IPS DF 6.9 (cell line): ENCODE measurements around the gene INPP5D.

Source experiments
- DNase-seq: peaks from one replicate; pipeline ENCODE4 v3.0.0-alpha.2; 2013; ENCODE audit warnings: low read depth, low spot score
- H3K27ac ChIP-seq: one replicate; pipeline ENCODE4 v1.5.1; 2013; ENCODE audit warnings: low read length, control low read depth
- H3K27me3 ChIP-seq: 2 replicates; pipeline ENCODE4 v1.6.1; 2013; ENCODE audit warnings: mild to moderate bottlenecking, low read length; ENCODE audit not compliant: control insufficient read depth, insufficient read depth
- H3K36me3 ChIP-seq: 2 replicates; pipeline ENCODE4 v1.6.1; 2013; ENCODE audit warnings: low read length; ENCODE audit not compliant: control insufficient read depth, insufficient read depth
- H3K4me1 ChIP-seq: 2 replicates; pipeline ENCODE4 v1.6.1; 2013; ENCODE audit warnings: low read length; ENCODE audit not compliant: control insufficient read depth, insufficient read depth
- H3K4me3 ChIP-seq: 2 replicates; pipeline ENCODE4 v1.5.1; 2013; ENCODE audit warnings: mild to moderate bottlenecking, low read length
- H3K9me3 ChIP-seq: 2 replicates; pipeline ENCODE4 v1.6.1; 2013; ENCODE audit warnings: low read length, inconsistent platforms; ENCODE audit not compliant: control insufficient read depth, insufficient read depth
- WGBS: extraction: QIAGEN DNeasy Blood & Tissue Kit; methylation state at CpG from one replicate; pipeline ENCODE4 v1.1.7; 2013; ENCODE audit warnings: mixed read lengths, missing lambda C conversion rate; ENCODE audit not compliant: insufficient read length, insufficient coverage; 5-methylcytosine and 5-hydroxymethylcytosine counted together

The INPP5D gene

GRCh38 chr2:233053928-233054784 lies 6.0 kb upstream of the INPP5D start:
- H3K27ac ChIP-seq, result no peak overlapping the region
- peaks cover 5% of the 10 kb centered on the region; the same call in 1 of the 2 replicates for H3K4me1 ChIP-seq
- no peaks in the 10 kb centered on the region for H3K36me3 ChIP-seq
- no peaks in the 10 kb centered on the region for H3K27me3 ChIP-seq
- DNase-seq, result no peak
- no CpG with 5 or more reads among the region's 22 CpGs for WGBS
- no peak overlapping the region for H3K4me3 ChIP-seq
- H3K9me3 ChIP-seq, result no peaks in the 10 kb centered on the region

- H3K9me3 ChIP-seq, result no peaks in the 10 kb centered on the region
- no peaks in the 10 kb centered on the region for H3K36me3 ChIP-seq
- WGBS, result no CpG with 5 or more reads among the region's 2 CpGs
- no peak overlapping the region for H3K4me3 ChIP-seq
- no peak overlapping the region for H3K27ac ChIP-seq
- DNase-seq, result no peak
- H3K4me1 ChIP-seq, result peaks cover 4% of the 10 kb centered on the region
- H3K27me3 ChIP-seq, result no peaks in the 10 kb centered on the region
Measured at GRCh38 chr2:233055362-233055761, 4.8 kb upstream of the INPP5D start.

GRCh38 chr2:233056961-233057605 lies 3.1 kb upstream of the INPP5D start:
- Histone ChIP-seq H3K4me3 (no peak overlapping the region), H3K9me3 (no peaks in the 10 kb centered on the region), H3K27ac (no peak overlapping the region), H3K36me3 (no peaks in the 10 kb centered on the region), H3K27me3 (no peaks in the 10 kb centered on the region), H3K4me1 (peaks cover 3% of the 10 kb centered on the region; the same call in 1 of the 2 replicates)
- no CpG with 5 or more reads among the region's 6 CpGs for WGBS
- no peak for DNase-seq

- Histone ChIP-seq H3K9me3 (no peaks in the 10 kb centered on the region), H3K4me3 (no peak overlapping the region), H3K4me1 (peaks cover 3% of the 10 kb centered on the region; the same call in 1 of the 2 replicates), H3K27ac (no peak overlapping the region), H3K36me3 (no peaks in the 10 kb centered on the region), H3K27me3 (no peaks in the 10 kb centered on the region)
- no CpG with 5 or more reads among the region's 24 CpGs for WGBS
- no peak for DNase-seq
Measured at GRCh38 chr2:233058717-233059546, 1.2 kb upstream of the INPP5D start.

DNA sequence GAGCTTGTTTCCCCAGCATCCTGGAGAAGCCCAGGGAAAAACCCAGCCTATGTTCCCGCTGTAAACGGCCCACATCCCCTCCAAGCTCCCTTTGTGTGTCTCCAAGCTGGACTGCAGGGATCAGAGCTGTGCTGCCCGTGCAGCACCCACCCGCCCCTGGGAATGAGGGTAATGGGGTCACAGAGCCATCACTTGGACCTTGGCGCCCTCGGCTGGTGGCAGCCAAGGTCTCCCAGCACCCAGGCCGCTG lies 670 bp upstream of the INPP5D start:
- no peaks in the 10 kb centered on the region for H3K36me3 ChIP-seq
- WGBS, result no CpG with 5 or more reads among the region's 7 CpGs
- no peak for DNase-seq
- no peaks in the 10 kb centered on the region for H3K9me3 ChIP-seq
- H3K4me1 ChIP-seq, result peaks cover 1% of the 10 kb centered on the region; the same call in 1 of the 2 replicates
- H3K27me3 ChIP-seq, result no peaks in the 10 kb centered on the region
- no peak overlapping the region for H3K4me3 ChIP-seq
- H3K27ac ChIP-seq, result no peak overlapping the region

GRCh38 chr2:233060501-233060979 lies 398 bp downstream of the INPP5D start:
- WGBS, result no CpG with 5 or more reads among the region's 13 CpGs
- no peak for DNase-seq

DNA sequence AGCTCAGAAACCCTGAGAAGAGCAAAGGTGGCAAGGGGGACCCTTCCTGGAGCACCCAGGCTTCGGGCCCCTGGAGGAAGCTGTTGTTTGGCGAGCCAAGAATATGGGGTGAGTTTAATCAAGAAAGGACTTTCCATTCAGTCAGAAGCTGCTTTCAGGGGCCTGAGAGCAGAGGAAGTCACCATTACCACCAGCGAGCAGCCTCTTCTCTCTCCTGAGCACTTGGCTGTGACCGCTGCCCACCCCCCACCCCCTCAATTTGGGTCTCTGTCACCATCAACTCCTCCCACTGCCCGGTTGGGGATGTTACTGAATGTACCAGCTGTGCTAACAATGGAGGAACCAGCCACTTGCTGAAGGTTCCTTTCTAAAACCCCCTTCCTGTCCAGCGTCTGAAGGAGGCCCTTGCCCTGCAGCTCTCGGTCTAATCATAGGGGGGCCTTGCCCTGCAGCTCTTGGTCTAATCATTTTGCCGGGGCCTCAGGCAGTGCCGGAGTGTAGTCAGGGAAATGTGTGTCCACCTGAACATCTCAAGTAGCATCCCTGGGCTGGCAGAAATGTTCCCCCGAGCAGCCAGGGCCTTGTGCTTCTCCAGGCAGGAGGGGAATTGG lies 943 bp downstream of the INPP5D start:
- H3K36me3 ChIP-seq, result no peaks in the 10 kb centered on the region
- no peak overlapping the region for H3K27ac ChIP-seq
- H3K4me1 ChIP-seq, result peaks cover 1% of the 10 kb centered on the region; the same call in 1 of the 2 replicates
- no CpG with 5 or more reads among the region's 10 CpGs for WGBS
- no peak overlapping the region for H3K4me3 ChIP-seq
- H3K9me3 ChIP-seq, result no peaks in the 10 kb centered on the region
- no peaks in the 10 kb centered on the region for H3K27me3 ChIP-seq
- DNase-seq, result no peak

More at GRCh38 chr2:233060501-233060979, 398 bp downstream of the INPP5D start:
- H3K9me3 ChIP-seq, result no peaks in the 10 kb centered on the region
- H3K27me3 ChIP-seq, result no peaks in the 10 kb centered on the region
- H3K36me3 ChIP-seq, result no peaks in the 10 kb centered on the region
- H3K4me3 ChIP-seq, result no peak overlapping the region
- no peak overlapping the region for H3K27ac ChIP-seq
- H3K4me1 ChIP-seq, result peaks cover 1% of the 10 kb centered on the region; the same call in 1 of the 2 replicates

DNA sequence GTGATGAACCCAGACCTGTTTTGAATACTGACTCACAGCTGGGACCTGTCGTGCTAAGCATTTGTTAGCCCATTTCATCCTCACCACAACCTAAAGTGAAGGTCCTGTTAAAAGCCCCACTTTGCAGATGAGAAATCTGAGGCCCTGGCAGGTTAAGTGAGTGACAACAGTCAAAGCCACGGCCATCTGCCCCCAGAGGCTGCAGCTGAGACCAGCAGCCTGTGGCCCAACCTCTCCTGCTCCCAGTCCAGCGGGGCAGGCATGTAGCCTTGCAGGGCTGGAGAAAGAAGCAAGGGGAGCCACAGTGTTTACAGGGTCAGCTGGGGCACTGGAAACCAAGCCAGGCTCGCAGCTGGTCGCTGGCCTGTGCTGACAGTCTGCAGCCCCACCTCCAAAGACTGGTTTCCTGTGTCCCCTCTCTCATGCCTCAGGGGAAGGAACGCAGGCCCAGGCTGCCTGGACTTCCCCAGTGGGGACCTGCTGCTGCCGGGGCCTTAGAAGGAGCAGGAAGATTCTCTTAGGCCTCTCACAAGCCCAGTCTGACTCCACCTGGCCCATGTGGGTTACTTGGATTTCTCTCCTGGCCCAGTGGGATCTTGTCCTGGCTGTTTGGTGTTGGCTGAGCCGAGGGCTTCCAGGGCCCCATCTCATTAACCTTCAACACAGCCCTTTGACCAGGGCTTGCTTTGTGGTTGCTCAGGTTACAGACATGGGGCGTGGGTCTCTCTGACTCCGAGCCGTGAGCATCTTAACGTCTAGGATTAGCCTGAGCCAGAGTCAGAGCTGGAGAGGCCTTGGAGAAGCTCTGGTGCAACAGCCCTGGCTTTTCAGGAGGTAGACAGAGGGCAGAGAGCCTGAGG lies 1.7 kb downstream of the INPP5D start:
- Histone ChIP-seq H3K36me3 (no peaks in the 10 kb centered on the region), H3K27ac (no peak overlapping the region), H3K4me3 (no peak overlapping the region), H3K9me3 (no peaks in the 10 kb centered on the region), H3K27me3 (no peaks in the 10 kb centered on the region), H3K4me1 (peaks cover 1% of the 10 kb centered on the region; the same call in 1 of the 2 replicates)
- WGBS, result no CpG with 5 or more reads among the region's 12 CpGs
- no peak for DNase-seq

DNA sequence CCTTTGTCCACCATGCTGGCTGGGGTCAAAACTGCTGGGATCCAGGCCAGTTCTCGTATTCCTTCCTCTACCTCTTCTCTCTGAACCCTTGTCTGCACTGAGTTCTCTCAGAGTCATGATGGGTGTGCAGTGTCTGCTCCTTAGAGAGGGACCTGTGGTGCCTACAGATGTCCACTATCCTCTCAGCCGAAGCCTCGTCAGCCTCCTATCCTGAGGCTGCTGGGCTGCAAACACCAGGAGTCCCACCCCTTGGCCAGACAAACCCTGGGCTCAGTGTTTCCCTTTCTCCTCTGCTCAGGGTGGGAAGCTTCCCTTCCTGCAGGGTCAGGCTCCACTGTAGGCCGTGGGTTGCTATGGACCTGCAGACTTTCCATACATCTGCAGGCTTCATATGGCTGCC lies 2.3 kb downstream of the INPP5D start:
- Histone ChIP-seq H3K9me3 (no peaks in the 10 kb centered on the region), H3K4me3 (no peak overlapping the region), H3K36me3 (no peaks in the 10 kb centered on the region), H3K27me3 (no peaks in the 10 kb centered on the region), H3K4me1 (peaks cover 1% of the 10 kb centered on the region; the same call in 1 of the 2 replicates), H3K27ac (no peak overlapping the region)
- no CpG with 5 or more reads among the region's 4 CpGs for WGBS
- DNase-seq, result no peak
